LNCaP clone FGC (cell line): ENCODE measurements around the gene DGLUCY.
A peak's percentile ranks its signal among the peaks of the same experiment; 100 is the strongest.

ENCODE experiments used
- DNase-seq: peaks from one replicate; pipeline ENCODE4 v3.0.0-alpha.2; 2011; ENCODE audit warnings: low read depth
- H3K4me3 ChIP-seq: 2 replicates; pipeline ENCODE4 v1.5.1; 2011; ENCODE audit warnings: mild to moderate bottlenecking, low read depth, low read length, control low read depth
- CTCF ChIP-seq: IDR thresholded peaks from 2 replicates; pipeline ENCODE4 v1.5.1; 2012; ENCODE audit warnings: mild to moderate bottlenecking; ENCODE audit not compliant: control insufficient read depth, insufficient read depth; ENCODE audit errors: extremely low read depth

DGLUCY gene

GRCh38 chr14:91108941-91109611 lies 4.8 kb upstream of the DGLUCY start:
- peak; percentile 52 for DNase-seq
- no peak for TF ChIP-seq CTCF
- no peak overlapping the region for H3K4me3 ChIP-seq

DNA sequence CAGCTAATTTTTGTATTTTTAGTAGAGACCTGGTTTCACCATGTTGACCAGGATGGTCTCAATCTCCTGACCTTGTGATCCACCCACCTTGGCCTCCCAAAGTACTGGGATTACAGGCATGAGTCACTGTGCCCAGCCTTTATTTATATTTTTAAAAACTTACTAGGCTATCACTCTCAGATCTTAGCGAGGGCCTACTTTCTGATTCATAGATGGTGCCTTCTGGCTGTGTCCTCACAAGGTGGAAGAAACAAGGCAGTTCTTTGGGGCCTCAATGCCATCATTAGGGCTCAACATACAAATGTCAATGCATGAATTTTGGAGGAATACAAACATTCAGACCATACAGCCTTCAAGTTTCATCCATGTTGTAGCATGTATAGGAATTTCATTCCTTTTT lies 2.4 kb upstream of the DGLUCY start:
- no peak for TF ChIP-seq CTCF
- no peak for DNase-seq
- no peak overlapping the region for H3K4me3 ChIP-seq

GRCh38 chr14:91112194-91112593 lies 1.7 kb upstream of the DGLUCY start:
- TF ChIP-seq CTCF: no peak
- no peak for DNase-seq
- no peak overlapping the region for H3K4me3 ChIP-seq

GRCh38 chr14:91114079-91115065 lies 499 bp downstream of the DGLUCY start:
- no peak for TF ChIP-seq CTCF
- peak overlapping the region; percentile 55 for H3K4me3 ChIP-seq
- DNase-seq: no peak

GRCh38 chr14:91115986-91116770 lies 2.3 kb downstream of the DGLUCY start:
- no peak for DNase-seq
- no peak for TF ChIP-seq CTCF
- no peak overlapping the region for H3K4me3 ChIP-seq

- no peak for DNase-seq
- no peak overlapping the region for H3K4me3 ChIP-seq
- TF ChIP-seq CTCF: no peak
Measured at GRCh38 chr14:91116913-91117588, 3.2 kb downstream of the DGLUCY start.
